Measurements from ENCODE around the gene UTF1.
"Not testable (repeated sequence)": the region's sequence is repeated elsewhere in the genome, so short reads cannot be mapped to it uniquely, and the experiment has no call there.

Gene UTF1

DNA sequence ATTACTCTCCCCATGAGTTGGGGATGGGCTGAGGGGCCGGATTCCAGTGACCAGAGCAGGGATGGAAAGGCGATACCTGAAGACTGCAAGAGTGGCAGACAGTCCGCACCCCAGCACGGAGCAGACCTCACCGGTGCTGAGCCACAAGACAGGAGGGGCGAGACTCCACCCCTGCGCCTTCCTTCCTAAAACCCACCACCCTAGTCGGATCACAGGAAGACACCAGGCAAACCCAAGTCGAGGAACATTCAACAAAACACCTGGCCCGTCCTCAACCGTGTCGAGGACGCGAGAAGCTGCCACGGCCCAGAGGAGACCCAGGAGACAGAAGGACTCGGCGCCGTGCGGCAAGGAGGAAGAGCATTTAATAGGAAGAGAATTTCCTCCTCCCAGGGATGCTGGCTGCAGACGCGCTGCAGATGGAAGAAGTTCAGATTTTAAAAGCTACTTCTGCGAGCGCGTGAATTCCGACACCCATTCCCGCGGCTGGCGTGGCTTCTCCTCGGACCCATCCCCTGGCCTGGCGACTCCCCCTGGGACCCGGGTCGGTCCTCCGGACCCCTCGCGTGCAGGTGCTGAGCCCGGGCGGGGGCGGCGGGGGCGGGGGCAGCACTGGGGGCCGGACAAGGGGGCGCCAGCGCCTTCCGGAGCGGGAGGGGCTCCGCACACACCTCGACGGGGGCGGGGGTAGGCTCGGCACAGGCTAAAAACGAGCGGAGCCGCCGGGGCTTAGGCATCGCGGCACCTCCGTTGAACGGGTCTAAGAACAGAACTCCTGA, 563 bp upstream of the UTF1 start:
- no peak for DNase-seq

- DNase-seq, result no peak
Observed at GRCh38 chr10:133230387-133231195, 574 bp downstream of the UTF1 start.

GRCh38 chr10:133231244-133231945, 1.4 kb downstream of the UTF1 start:
- DNase-seq, result no peak

- no peak for DNase-seq
Observed at GRCh38 chr10:133231946-133232574, 2.0 kb downstream of the UTF1 start.

GRCh38 chr10:133234796-133235195, 4.8 kb downstream of the UTF1 start:
- not testable (repeated sequence) for DNase-seq

GRCh38 chr10:133235265-133235855, 5.3 kb downstream of the UTF1 start:
- no peak for DNase-seq

- no peak for DNase-seq
Observed at GRCh38 chr10:133235932-133236331, 5.9 kb downstream of the UTF1 start.

GRCh38 chr10:133236401-133237240, 6.6 kb downstream of the UTF1 start:
- no peak for DNase-seq

DNA sequence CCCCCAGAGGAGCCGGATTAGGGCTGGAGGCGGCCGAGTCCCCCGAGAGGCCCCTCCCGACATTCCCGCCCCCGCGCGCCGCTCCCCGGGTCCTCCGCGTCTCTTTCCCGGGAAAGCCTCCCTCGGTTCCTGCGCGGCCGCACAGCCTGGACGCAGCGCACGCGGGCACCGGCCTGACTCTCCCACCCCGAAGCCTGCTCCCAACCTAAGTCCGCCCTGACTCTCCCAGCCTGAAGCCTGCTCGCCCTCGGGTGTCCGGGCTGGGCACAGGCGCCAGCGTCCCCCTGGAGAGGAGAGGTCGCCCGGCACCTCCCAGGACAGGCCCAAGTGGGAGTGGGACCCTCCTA, 7.2 kb downstream of the UTF1 start:
- no peak for DNase-seq

DNA sequence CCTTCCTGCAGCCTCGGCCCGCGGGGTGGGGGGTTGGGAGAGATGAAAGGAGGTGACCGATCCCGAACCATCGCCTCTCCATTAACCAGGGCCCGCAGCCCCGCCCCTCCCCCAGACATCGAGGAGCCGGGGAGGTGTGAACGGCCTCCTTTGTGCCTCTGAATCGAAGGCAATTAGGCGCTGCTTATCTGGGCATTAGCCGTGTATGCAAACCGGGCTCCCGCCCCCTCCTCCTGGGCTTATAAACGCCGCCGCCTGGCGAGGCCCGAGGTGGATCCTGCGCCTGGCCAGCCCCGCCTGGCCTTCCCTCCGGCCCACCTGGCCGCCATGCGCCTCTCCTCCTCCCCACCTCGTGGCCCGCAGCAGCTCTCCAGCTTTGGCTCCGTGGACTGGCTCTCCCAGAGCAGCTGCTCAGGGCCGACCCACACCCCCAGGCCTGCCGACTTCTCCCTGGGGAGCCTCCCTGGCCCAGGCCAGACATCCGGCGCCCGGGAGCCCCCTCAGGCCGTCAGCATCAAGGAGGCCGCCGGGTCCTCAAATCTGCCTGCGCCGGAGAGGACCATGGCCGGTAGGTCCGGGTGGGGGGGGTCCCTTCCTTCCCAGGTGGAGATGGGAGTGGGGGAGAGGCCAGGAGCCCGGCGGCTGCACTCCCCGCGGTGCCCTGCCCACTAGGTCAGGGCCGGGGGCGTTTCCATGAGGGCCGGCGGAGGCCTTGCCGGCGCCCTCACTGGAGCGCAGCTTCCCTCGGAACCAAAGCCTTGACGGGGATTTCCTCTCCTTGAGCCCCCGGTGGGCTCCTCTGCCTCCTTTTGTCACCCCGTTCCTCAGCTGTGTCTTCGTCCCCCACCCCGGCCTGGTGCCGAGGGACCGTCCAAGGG, 7.8 kb downstream of the UTF1 start, which contains the start of gene VENTX:
Gene VENTX, plus strand, starts transcription at position 268 of the 878 bp plus-strand sequence. Its CDS starts 60 bp downstream, at position 328.
- no peak for DNase-seq

- DNase-seq, result no peak
Observed at GRCh38 chr10:133238466-133238804, 8.4 kb downstream of the UTF1 start.

- DNase-seq, result no peak
Observed at GRCh38 chr10:133239990-133240389, 10.0 kb downstream of the UTF1 start.

DNA sequence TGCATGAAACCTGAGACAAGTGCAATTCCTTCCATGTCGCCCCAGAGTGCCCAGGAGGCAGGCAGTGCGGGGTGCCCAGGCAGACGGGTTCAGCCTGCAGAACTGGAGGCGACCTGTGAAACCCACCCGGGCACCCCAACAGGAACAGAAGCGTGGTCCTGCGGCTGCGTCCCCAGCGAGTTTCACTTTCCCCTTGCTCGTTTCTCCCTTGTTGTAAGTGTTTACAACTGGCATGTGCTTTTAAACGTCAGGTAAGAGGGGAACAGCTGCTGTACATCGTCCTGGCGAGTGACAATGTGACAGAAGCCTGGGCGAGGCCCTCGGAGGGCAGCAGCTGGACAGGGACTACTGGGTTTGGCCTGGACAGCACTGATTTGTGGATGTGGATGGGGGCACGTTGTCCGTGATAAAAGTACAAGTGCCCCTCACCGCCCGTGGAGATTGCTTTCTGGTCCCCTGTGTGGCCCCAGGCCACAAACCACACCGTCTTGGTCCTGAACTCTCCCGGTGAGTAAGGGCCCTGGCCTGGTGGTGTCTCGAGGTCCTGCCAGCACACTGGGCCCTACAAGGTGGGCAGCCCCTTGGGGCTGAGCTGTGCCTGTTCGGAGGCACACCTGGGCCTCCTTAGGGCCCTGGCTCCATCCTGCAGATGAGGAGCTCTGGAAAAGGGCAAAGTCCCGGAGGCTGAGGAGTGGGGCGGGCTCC, 11.6 kb downstream of the UTF1 start:
- DNase-seq, result no peak

DNA sequence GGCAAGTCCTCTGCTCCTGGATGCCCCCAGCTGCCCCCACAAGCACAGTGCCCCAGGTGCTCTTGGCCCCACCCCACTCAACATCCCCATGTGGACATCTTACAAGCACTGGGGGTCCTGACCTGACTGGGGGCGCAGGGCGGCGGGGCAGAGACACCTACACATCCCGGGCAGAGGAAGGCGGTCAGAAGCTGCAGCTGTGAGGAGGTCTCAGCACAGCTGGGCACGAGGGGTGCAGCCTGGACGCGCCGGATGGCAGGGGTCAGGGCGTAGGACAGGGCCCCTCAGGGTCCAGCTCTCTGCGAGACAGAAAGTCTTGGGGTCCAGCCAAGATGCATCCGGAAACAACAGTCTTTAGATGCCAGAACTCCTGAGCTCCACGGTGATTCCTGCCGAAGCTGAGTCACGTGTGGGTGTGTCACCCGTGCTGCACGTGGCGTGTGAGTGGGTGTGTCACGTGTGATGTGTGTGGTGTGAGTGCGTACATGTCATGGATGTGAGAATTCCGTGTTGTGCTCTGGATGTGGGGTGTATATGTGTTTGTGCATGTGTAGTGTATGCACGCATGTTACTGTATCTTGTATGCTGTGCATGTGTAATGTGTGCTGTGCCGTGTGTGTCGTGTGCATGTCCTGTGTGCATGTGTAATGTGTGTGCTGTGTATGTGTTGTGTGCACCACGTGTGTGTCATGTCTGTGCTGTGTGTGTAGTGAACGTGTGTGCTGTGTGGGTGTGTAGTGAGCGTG, 12.8 kb downstream of the UTF1 start:
- no peak for DNase-seq

DNA sequence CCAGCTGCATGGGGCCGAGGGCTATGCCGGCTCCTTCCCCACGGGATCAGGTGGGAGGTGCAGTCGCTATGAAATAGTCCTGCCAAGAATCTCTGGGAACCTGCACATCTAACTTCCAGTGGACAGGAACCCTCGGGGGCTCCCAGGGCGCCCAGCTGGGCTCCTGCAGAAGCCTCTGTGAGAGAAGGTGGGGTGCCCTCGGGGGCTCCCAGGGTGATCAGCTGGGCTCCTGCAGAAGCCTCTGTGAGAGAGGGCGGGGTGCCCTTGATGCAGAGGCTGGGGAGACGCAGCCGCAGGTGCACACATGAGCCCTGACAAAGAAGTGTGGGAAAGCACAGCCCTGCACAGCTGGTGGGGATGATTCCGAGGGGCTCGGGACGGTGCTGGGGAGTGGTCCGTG, 13.6 kb downstream of the UTF1 start:
- DNase-seq, result no peak

DNA sequence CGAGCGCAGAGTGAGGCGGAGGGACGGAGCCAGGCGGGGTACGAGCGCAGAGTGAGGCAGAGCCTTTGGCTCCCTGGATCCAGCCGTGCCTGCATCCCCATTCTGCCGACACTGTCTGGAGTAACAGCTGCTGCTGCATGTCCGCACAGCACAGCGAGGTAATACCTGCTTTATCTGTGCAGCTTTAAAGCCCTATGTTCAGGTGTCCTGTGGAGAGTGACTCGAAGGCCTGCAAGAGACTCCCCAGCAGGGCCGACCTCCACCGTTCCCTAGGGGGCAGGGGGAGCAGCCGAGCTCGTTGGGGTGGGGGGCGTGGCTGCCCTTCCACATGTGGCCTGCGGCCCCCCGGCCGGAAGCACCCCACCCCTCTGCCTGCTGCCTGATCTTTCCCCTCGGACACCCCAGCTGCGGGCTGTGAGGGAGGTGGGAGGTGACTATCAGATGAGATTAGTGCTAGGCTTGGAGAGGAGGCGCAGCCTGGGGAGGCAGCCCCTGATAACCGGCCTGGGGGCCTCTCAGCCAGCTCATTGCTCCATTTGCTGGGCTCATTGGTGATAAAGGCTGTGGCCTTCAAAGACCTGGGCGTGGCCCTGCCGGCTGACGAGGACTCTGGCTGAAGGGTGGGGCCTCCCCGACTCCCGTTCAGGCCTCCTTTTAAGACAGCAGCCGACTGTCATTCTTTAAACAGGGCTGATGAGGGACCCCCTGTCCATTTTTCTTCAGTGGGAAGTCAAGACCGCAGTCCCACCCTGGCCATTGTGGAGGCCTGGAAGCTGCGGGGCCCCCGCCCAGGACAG, 15.6 kb downstream of the UTF1 start:
- DNase-seq, result no peak

DNA sequence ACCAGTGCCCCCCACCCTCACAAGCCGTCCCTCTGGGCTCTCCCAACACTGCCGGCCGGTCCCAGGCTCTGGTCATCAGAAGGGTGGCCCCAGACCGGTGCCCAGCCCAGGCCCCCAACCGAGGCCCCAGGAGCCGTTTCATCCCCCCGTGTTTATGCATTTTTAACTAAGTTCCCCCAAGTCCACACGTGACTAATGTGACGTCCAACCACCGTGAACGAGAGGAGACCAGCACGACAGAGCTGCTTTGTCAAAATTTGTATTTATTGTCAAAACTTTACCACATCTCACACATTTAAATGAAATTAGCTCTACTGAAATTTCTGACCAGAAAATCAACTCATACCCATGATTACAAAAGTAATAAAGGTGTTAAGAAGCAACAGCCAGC, 16.2 kb downstream of the UTF1 start:
- DNase-seq, result no peak

DNA sequence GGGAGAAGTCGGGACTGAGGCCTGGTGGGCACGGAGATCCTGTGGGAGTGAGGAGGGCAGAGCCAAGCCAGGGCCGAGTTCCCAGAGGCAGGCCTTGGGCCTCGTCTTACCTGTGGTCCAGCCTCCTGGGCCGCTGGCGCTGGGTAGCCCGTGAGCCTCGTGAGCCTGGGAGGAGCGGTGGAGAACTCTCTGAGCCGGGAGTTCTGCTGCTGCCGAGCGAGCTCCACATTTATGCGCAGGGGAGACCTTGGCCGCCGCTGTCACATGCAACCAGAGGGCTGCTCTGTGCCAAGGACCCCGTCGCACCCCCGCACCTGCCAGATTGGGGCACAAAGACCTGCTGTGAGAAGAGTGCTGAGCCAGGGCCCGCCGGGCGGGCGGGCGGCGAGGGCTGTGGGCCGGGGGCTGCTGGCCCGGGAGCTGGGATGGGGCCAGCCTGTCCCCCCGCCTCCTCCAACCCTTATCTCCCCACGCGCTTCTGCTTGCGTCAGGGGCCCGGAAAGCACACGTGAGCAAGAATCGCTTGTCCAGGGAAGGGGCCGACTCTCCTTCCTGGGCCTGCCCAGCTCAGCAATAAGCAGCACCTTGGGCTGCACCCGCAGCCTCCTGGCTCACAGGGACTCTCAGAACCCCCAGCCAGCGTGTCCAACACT, 17.8 kb downstream of the UTF1 start:
- DNase-seq, result no peak
